ENCODE results near the gene ZKSCAN5. TPM values are rescaled to one million over a fixed set of nuclear protein-coding genes. Genes with fewer than 3 reads are reported as not detected.

ZKSCAN5 gene
- total and polyA plus RNA-seq, 2 donors (not counting 3 experiments of a cell fraction or from before 2014, with no cell fraction given): 4.3 to 9.7 TPM

GRCh38 chr7:99560834-99561736 lies 56.6 kb downstream of the ZKSCAN5 start:
- H3K27ac ChIP-seq (ENCODE audit: insufficient read depth, low read depth, low read length): no peak overlapping the region
- no peak for DNase-seq (ENCODE audit: low read depth, low spot score)
- H3K27me3 ChIP-seq (ENCODE audit: control insufficient read depth in 2 of 2, insufficient read depth in 2 of 2, low read length in 2 of 2): no peaks in the 10 kb centered on the region
- H3K36me3 ChIP-seq (ENCODE audit: control insufficient read depth in 2 of 2, extremely low read depth in 1 of 2, insufficient read depth in 2 of 2, low read length in 2 of 2): peaks cover 4 to 16% of the 10 kb centered on the region in 2 experiments
- H2AFZ ChIP-seq (ENCODE audit: low read depth, low read length): no peak overlapping the region
- peaks cover 13% of the 10 kb centered on the region for H3K79me2 ChIP-seq (ENCODE audit: control insufficient read depth, insufficient read depth, low read length)
- no peak overlapping the region for H3K9ac ChIP-seq (replicated peaks; ENCODE audit: extremely low read depth, insufficient read depth, low read length)
- FAIRE-seq: no peak
- no peak overlapping the region for H3K4me3 ChIP-seq (replicated peaks in 1 of 3; ENCODE audit: insufficient read depth in 1 of 3, low read depth in 1 of 3, low read length in 3 of 3)
- no peaks in the 10 kb centered on the region for H4K20me1 ChIP-seq (replicated peaks; ENCODE audit: control insufficient read depth, extremely low read depth, insufficient read depth, low read length)
- ChIA-PET POLR2A (no interaction called here), CTCF (no interaction called here)
- BruUV-seq (replicated peaks): no TSS peak
- H3K4me2 ChIP-seq (ENCODE audit: insufficient read depth, low read length): no peak overlapping the region
- TF ChIP-seq FOS (IDR thresholded peaks at IDR 0.05; ENCODE audit: borderline replicate concordance, insufficient read depth, low read length): no peak
- no peak for TF ChIP-seq POLR2AphosphoS5 (IDR thresholded peaks at IDR 0.05; ENCODE audit: insufficient read depth, low read depth, low read length)
- no peak for TF ChIP-seq MYC (IDR thresholded peaks at IDR 0.05; ENCODE audit: low read depth, low read length)
- TF ChIP-seq CTCF (IDR thresholded peaks at IDR 0.05; ENCODE audit: extremely low read depth in 1 of 2, insufficient read depth in 1 of 2, low read depth in 1 of 2, low read length in 2 of 2): no peak
- TF ChIP-seq POLR2A (IDR thresholded peaks at IDR 0.05; ENCODE audit: low read depth, low read length): no peak
- TF ChIP-seq GATA2 (IDR thresholded peaks at IDR 0.05; ENCODE audit: insufficient read depth, insufficient read length, low read depth, low read length): no peak
- TF ChIP-seq JUN (IDR thresholded peaks at IDR 0.05; ENCODE audit: borderline replicate concordance, insufficient read depth, insufficient read length, low read depth): no peak
- no peak for TF ChIP-seq MAX (IDR thresholded peaks at IDR 0.05; ENCODE audit: insufficient read depth, insufficient read length)
- no peak for TF ChIP-seq EZH2 (IDR thresholded peaks at IDR 0.05; ENCODE audit: borderline replicate concordance, low read depth, low read length, severe bottlenecking)
- no peaks in the 10 kb centered on the region for H3K9me3 ChIP-seq (replicated peaks; ENCODE audit: control insufficient read depth, insufficient read depth, low read length)
- dilution Hi-C loops (cut with MboI; ENCODE audit: extremely low pct_ligation_motif_present, low sequenced_read_pairs): no loop called here
- H3K4me1 ChIP-seq (ENCODE audit: control insufficient read depth, extremely low read depth, insufficient read depth, low read length): peaks cover 20% of the 10 kb centered on the region
- no peaks in the 10 kb centered on the region for H3K9me1 ChIP-seq (replicated peaks; ENCODE audit: control insufficient read depth, extremely low read depth, insufficient read depth, low read length)
- intact Hi-C loops (cut with micrococcal nuclease): no loop called here

Measured in endothelial cell of umbilical vein (primary cell).